Liver (tissue), 3 donors: Measurements from ENCODE around the gene MEOX1.

Experiments used
- CTCF ChIP-seq: fragments of 150-350 bp; IDR thresholded peaks from 2 replicates; pipeline ENCODE4 v1.5.1; 2017; ENCODE audit warnings: improper control_type of control experiment, low read depth, low read length; ENCODE audit not compliant: missing input control
- FOXA1 ChIP-seq: IDR thresholded peaks from 2 replicates; pipeline ENCODE4 v1.6.1; 2016; ENCODE audit warnings: antibody characterized with exemption
- GABPA ChIP-seq, 2 donors: IDR thresholded peaks in 1 of 2; conservative IDR thresholded peaks in 1 of 2; 2 replicates each; pipeline ENCODE4 v1.6.1; 2016; ENCODE audit warnings: antibody characterized with exemption in 2 of 2, mild to moderate bottlenecking in 1 of 2, moderate library complexity in 1 of 2
- JUND ChIP-seq, 2 donors: IDR thresholded peaks; 2 replicates each; pipeline ENCODE4 v1.6.1; 2016; ENCODE audit warnings: antibody characterized with exemption in 2 of 2
- MAX ChIP-seq: IDR thresholded peaks from 2 replicates; pipeline ENCODE4 v1.6.1; 2016; ENCODE audit warnings: antibody characterized with exemption
- TAF1 ChIP-seq: conservative IDR thresholded peaks from 2 replicates; pipeline ENCODE4 v1.6.1; 2016; ENCODE audit warnings: antibody characterized with exemption, mild to moderate bottlenecking
- donor health status: healthy.
- donor health status: healthy.

GRCh38 chr17:43627653-43628052 lies 34.1 kb downstream of the MEOX1 start:
- TF ChIP-seq TAF1 (no peak), GABPA (IDR thresholded peaks at IDR 0.05 in 1 of 2, conservative IDR thresholded peaks at IDR 0.05 in 1 of 2) (no peak), CTCF (no peak), JUND (IDR thresholded peaks at IDR 0.05) (no peak), MAX (no peak), FOXA1 (no peak)
